ENCODE results near the gene CACNA2D1.

Gene CACNA2D1

GRCh38 chr7:82411732-82412131, 31.8 kb downstream of the CACNA2D1 start:
- Histone ChIP-seq H2BK120ac (ENCODE audit: low read depth, low read length) (no peak overlapping the region), H3K4me3 (ENCODE audit: insufficient read depth in 1 of 2, low read depth in 1 of 2, low read length in 2 of 2) (no peak overlapping the region), H2BK5ac (ENCODE audit: low read depth, low read length, poor library complexity, severe bottlenecking) (no peak overlapping the region), H4K91ac (ENCODE audit: low read length) (no peak overlapping the region), H2BK12ac (ENCODE audit: low read length in 2 of 2) (no peak overlapping the region), H4K8ac (ENCODE audit: low read length) (no peak overlapping the region), H3K27ac (ENCODE audit: low read length, poor library complexity, severe bottlenecking) (no peak overlapping the region), H2AFZ (ENCODE audit: low read depth, low read length) (no peak overlapping the region), H2AK5ac (ENCODE audit: low read length, severe bottlenecking) (no peak overlapping the region), H3K14ac (ENCODE audit: low read length in 2 of 2) (no peak overlapping the region), H3K36me3 (ENCODE audit: control insufficient read depth in 1 of 2, insufficient read depth in 2 of 2, low read depth in 1 of 2, low read length in 2 of 2) (no peaks in the 10 kb centered on the region), H3K4ac (ENCODE audit: low read depth in 1 of 2, low read length in 2 of 2) (no peak overlapping the region), H2BK15ac (ENCODE audit: low read depth, poor library complexity, severe bottlenecking) (no peak overlapping the region), H3K9me3 (ENCODE audit: control insufficient read depth, low read length) (no peaks in the 10 kb centered on the region), H3K4me1 (ENCODE audit: control insufficient read depth, insufficient read depth, low read depth, low read length) (peaks cover 1% of the 10 kb centered on the region), H3K23ac (ENCODE audit: low read length in 2 of 2) (no peak overlapping the region), H3K9ac (ENCODE audit: low read length) (no peak overlapping the region), H3K18ac (ENCODE audit: low read depth in 1 of 2, low read length in 2 of 2) (no peak overlapping the region), H3K27me3 (ENCODE audit: control insufficient read depth in 1 of 2, insufficient read depth in 1 of 2, low read length in 2 of 2) (no peaks in the 10 kb centered on the region), H3K79me1 (replicated peaks; ENCODE audit: low read length, poor library complexity, severe bottlenecking) (peaks cover 7% of the 10 kb centered on the region), H3K4me2 (ENCODE audit: low read length, poor library complexity, severe bottlenecking) (no peak overlapping the region)
- WGBS = 83% methylated on average over 2 of the region's 2 CpGs
- DNase-seq = no peak

GRCh38 chr7:82410461-82410860, 33.1 kb downstream of the CACNA2D1 start:
- no peak overlapping the region for H3K4me2 ChIP-seq (ENCODE audit: low read length, poor library complexity, severe bottlenecking)
- no peak overlapping the region for H2BK120ac ChIP-seq (ENCODE audit: low read depth, low read length)
- no peaks in the 10 kb centered on the region for H3K27me3 ChIP-seq (ENCODE audit: control insufficient read depth in 1 of 2, insufficient read depth in 1 of 2, low read length in 2 of 2)
- H2BK12ac ChIP-seq (ENCODE audit: low read length in 2 of 2) = no peak overlapping the region
- no peaks in the 10 kb centered on the region for H3K36me3 ChIP-seq (ENCODE audit: control insufficient read depth in 1 of 2, insufficient read depth in 2 of 2, low read depth in 1 of 2, low read length in 2 of 2)
- H3K18ac ChIP-seq (ENCODE audit: low read depth in 1 of 2, low read length in 2 of 2) = no peak overlapping the region
- no peak for DNase-seq
- H4K8ac ChIP-seq (ENCODE audit: low read length) = no peak overlapping the region
- H2AFZ ChIP-seq (ENCODE audit: low read depth, low read length) = no peak overlapping the region
- peaks cover 1% of the 10 kb centered on the region for H3K4me1 ChIP-seq (ENCODE audit: control insufficient read depth, insufficient read depth, low read depth, low read length)
- H3K4ac ChIP-seq (ENCODE audit: low read depth in 1 of 2, low read length in 2 of 2) = no peak overlapping the region
- no peak overlapping the region for H3K9ac ChIP-seq (ENCODE audit: low read length)
- H4K91ac ChIP-seq (ENCODE audit: low read length) = no peak overlapping the region
- H3K9me3 ChIP-seq (ENCODE audit: control insufficient read depth, low read length) = no peaks in the 10 kb centered on the region
- 97% methylated on average over 10 of the region's 10 CpGs for WGBS
- no peak overlapping the region for H3K23ac ChIP-seq (ENCODE audit: low read length in 2 of 2)
- H3K4me3 ChIP-seq (ENCODE audit: insufficient read depth in 1 of 2, low read depth in 1 of 2, low read length in 2 of 2) = no peak overlapping the region
- no peak overlapping the region for H3K14ac ChIP-seq (ENCODE audit: low read length in 2 of 2)
- H2AK5ac ChIP-seq (ENCODE audit: low read length, severe bottlenecking) = no peak overlapping the region
- no peak overlapping the region for H2BK15ac ChIP-seq (ENCODE audit: low read depth, poor library complexity, severe bottlenecking)
- peaks cover 7% of the 10 kb centered on the region for H3K79me1 ChIP-seq (replicated peaks; ENCODE audit: low read length, poor library complexity, severe bottlenecking)
- H2BK5ac ChIP-seq (ENCODE audit: low read depth, low read length, poor library complexity, severe bottlenecking) = no peak overlapping the region
- H3K27ac ChIP-seq (ENCODE audit: low read length, poor library complexity, severe bottlenecking) = no peak overlapping the region

- Histone ChIP-seq H3K4ac (ENCODE audit: low read depth in 1 of 2, low read length in 2 of 2) (no peak overlapping the region), H3K9me3 (ENCODE audit: control insufficient read depth, low read length) (no peaks in the 10 kb centered on the region), H2AFZ (ENCODE audit: low read depth, low read length) (no peak overlapping the region), H3K27me3 (ENCODE audit: control insufficient read depth in 1 of 2, insufficient read depth in 1 of 2, low read length in 2 of 2) (no peaks in the 10 kb centered on the region), H3K9ac (ENCODE audit: low read length) (no peak overlapping the region), H2BK15ac (ENCODE audit: low read depth, poor library complexity, severe bottlenecking) (no peak overlapping the region), H4K8ac (ENCODE audit: low read length) (no peak overlapping the region), H3K23ac (ENCODE audit: low read length in 2 of 2) (no peak overlapping the region), H2AK5ac (ENCODE audit: low read length, severe bottlenecking) (no peak overlapping the region), H3K4me2 (ENCODE audit: low read length, poor library complexity, severe bottlenecking) (no peak overlapping the region), H3K79me1 (replicated peaks; ENCODE audit: low read length, poor library complexity, severe bottlenecking) (peaks cover 1% of the 10 kb centered on the region), H3K18ac (ENCODE audit: low read depth in 1 of 2, low read length in 2 of 2) (no peak overlapping the region), H2BK12ac (ENCODE audit: low read length in 2 of 2) (no peak overlapping the region), H3K4me3 (ENCODE audit: insufficient read depth in 1 of 2, low read depth in 1 of 2, low read length in 2 of 2) (no peak overlapping the region), H2BK120ac (ENCODE audit: low read depth, low read length) (no peak overlapping the region), H3K4me1 (ENCODE audit: control insufficient read depth, insufficient read depth, low read depth, low read length) (no peaks in the 10 kb centered on the region), H3K36me3 (ENCODE audit: control insufficient read depth in 1 of 2, insufficient read depth in 2 of 2, low read depth in 1 of 2, low read length in 2 of 2) (no peaks in the 10 kb centered on the region), H4K91ac (ENCODE audit: low read length) (no peak overlapping the region), H3K14ac (ENCODE audit: low read length in 2 of 2) (no peak overlapping the region), H3K27ac (ENCODE audit: low read length, poor library complexity, severe bottlenecking) (no peak overlapping the region), H2BK5ac (ENCODE audit: low read depth, low read length, poor library complexity, severe bottlenecking) (peak overlapping the region; percentile 51)
- WGBS = 100% methylated on average over 1 of the region's 1 CpG
- no peak for DNase-seq
These were observed 36.6 kb downstream of the CACNA2D1 start for GRCh38 chr7:82406937-82407336.

- Histone ChIP-seq H2BK15ac (ENCODE audit: low read depth, poor library complexity, severe bottlenecking) (no peak overlapping the region), H2BK5ac (ENCODE audit: low read depth, low read length, poor library complexity, severe bottlenecking) (no peak overlapping the region), H3K79me1 (replicated peaks; ENCODE audit: low read length, poor library complexity, severe bottlenecking) (peaks cover 1% of the 10 kb centered on the region), H3K14ac (ENCODE audit: low read length in 2 of 2) (no peak overlapping the region), H3K9ac (ENCODE audit: low read length) (no peak overlapping the region), H2BK120ac (ENCODE audit: low read depth, low read length) (no peak overlapping the region), H4K91ac (ENCODE audit: low read length) (no peak overlapping the region), H3K27ac (ENCODE audit: low read length, poor library complexity, severe bottlenecking) (no peak overlapping the region), H3K4me1 (ENCODE audit: control insufficient read depth, insufficient read depth, low read depth, low read length) (no peaks in the 10 kb centered on the region), H4K8ac (ENCODE audit: low read length) (no peak overlapping the region), H3K4me3 (ENCODE audit: insufficient read depth in 1 of 2, low read depth in 1 of 2, low read length in 2 of 2) (no peak overlapping the region), H3K27me3 (ENCODE audit: control insufficient read depth in 1 of 2, insufficient read depth in 1 of 2, low read length in 2 of 2) (no peaks in the 10 kb centered on the region), H2AFZ (ENCODE audit: low read depth, low read length) (no peak overlapping the region), H3K9me3 (ENCODE audit: control insufficient read depth, low read length) (no peaks in the 10 kb centered on the region), H3K18ac (ENCODE audit: low read depth in 1 of 2, low read length in 2 of 2) (no peak overlapping the region), H2AK5ac (ENCODE audit: low read length, severe bottlenecking) (no peak overlapping the region), H3K4ac (ENCODE audit: low read depth in 1 of 2, low read length in 2 of 2) (no peak overlapping the region), H3K36me3 (ENCODE audit: control insufficient read depth in 1 of 2, insufficient read depth in 2 of 2, low read depth in 1 of 2, low read length in 2 of 2) (no peaks in the 10 kb centered on the region), H3K4me2 (ENCODE audit: low read length, poor library complexity, severe bottlenecking) (no peak overlapping the region), H2BK12ac (ENCODE audit: low read length in 2 of 2) (no peak overlapping the region), H3K23ac (ENCODE audit: low read length in 2 of 2) (no peak overlapping the region)
- no CpG with 5 or more reads among the region's 1 CpG for WGBS
- no peak for DNase-seq
These were observed 38.3 kb downstream of the CACNA2D1 start for GRCh38 chr7:82405301-82405700.
